ENCODE data around the gene ZNF157.

Gene ZNF157

GRCh38 chrX:47447607-47448006 is 77.2 kb downstream of the ZNF157 start:
- no peak for DNase-seq

- no peak for DNase-seq
Observed at GRCh38 chrX:47448165-47448806, 77.9 kb downstream of the ZNF157 start.

GRCh38 chrX:47452112-47452511 is 81.7 kb downstream of the ZNF157 start:
- no peak for DNase-seq

- DNase-seq: no peak
Observed at GRCh38 chrX:47456080-47456479, 85.7 kb downstream of the ZNF157 start.

GRCh38 chrX:47458528-47458927 is 88.2 kb downstream of the ZNF157 start:
- DNase-seq: no peak

GRCh38 chrX:47460561-47460960 is 90.2 kb downstream of the ZNF157 start:
- DNase-seq: no peak

All from activated CD4-positive, alpha-beta T cell treated with anti-CD3 and anti-CD28 coated beads, Interleukin-10, Interleukin-2, amounts not matched to agents 100 ng/mL and 50 ng/mL, durations not matched to agents 16 hours and 8 hours (primary cell).